HG03565 (cell line): ENCODE results near the gene SEC16B.

Experiments
- ATAC-seq: cut with Tn5 transposase; IDR thresholded peaks from one replicate; pipeline ENCODE4 v1.9.1; 2021; ENCODE audit warnings: mild to moderate bottlenecking, moderate library complexity; ENCODE audit not compliant: unreplicated experiment

SEC16B gene

GRCh38 chr1:177944016-177944949, 25.6 kb downstream of the SEC16B start:
- ATAC-seq, result no peak

GRCh38 chr1:177941976-177942375, 27.9 kb downstream of the SEC16B start:
- no peak for ATAC-seq

GRCh38 chr1:177940682-177941081, 29.2 kb downstream of the SEC16B start:
- ATAC-seq, result no peak

GRCh38 chr1:177937931-177938330, 31.9 kb downstream of the SEC16B start:
- no peak for ATAC-seq

GRCh38 chr1:177937174-177937770, 32.6 kb downstream of the SEC16B start:
- no peak for ATAC-seq

GRCh38 chr1:177935638-177936415, 34.0 kb downstream of the SEC16B start:
- ATAC-seq, result no peak

GRCh38 chr1:177934927-177935326, 34.9 kb downstream of the SEC16B start:
- ATAC-seq, result no peak

- no peak for ATAC-seq
Observed at GRCh38 chr1:177934461-177934860, 35.4 kb downstream of the SEC16B start.

- ATAC-seq, result no peak
Observed at GRCh38 chr1:177933881-177934280, 36.0 kb downstream of the SEC16B start.

- no peak for ATAC-seq
Observed at GRCh38 chr1:177932123-177932522, 37.7 kb downstream of the SEC16B start.

- ATAC-seq, result no peak
Observed at GRCh38 chr1:177928952-177929351, 40.9 kb downstream of the SEC16B start.

GRCh38 chr1:177928194-177928593, 41.7 kb downstream of the SEC16B start:
- no peak for ATAC-seq

- ATAC-seq, result no peak
Observed at GRCh38 chr1:177927021-177927596, 42.7 kb downstream of the SEC16B start.

GRCh38 chr1:177926201-177926600, 43.7 kb downstream of the SEC16B start:
- no peak for ATAC-seq

GRCh38 chr1:177925006-177925405, 44.9 kb downstream of the SEC16B start:
- no peak for ATAC-seq

- no peak for ATAC-seq
Observed at GRCh38 chr1:177923441-177923840, 46.4 kb downstream of the SEC16B start.

- no peak for ATAC-seq
Observed at GRCh38 chr1:177922209-177922608, 47.6 kb downstream of the SEC16B start.

GRCh38 chr1:177921590-177921989, 48.3 kb downstream of the SEC16B start:
- ATAC-seq, result no peak

- no peak for ATAC-seq
Observed at GRCh38 chr1:177920091-177920490, 49.8 kb downstream of the SEC16B start.

- no peak for ATAC-seq
Observed at GRCh38 chr1:177915641-177916040, 54.2 kb downstream of the SEC16B start.

- ATAC-seq, result no peak
Observed at GRCh38 chr1:177914603-177915002, 55.3 kb downstream of the SEC16B start.
